ENCODE results near the gene EMC10.

DNA sequence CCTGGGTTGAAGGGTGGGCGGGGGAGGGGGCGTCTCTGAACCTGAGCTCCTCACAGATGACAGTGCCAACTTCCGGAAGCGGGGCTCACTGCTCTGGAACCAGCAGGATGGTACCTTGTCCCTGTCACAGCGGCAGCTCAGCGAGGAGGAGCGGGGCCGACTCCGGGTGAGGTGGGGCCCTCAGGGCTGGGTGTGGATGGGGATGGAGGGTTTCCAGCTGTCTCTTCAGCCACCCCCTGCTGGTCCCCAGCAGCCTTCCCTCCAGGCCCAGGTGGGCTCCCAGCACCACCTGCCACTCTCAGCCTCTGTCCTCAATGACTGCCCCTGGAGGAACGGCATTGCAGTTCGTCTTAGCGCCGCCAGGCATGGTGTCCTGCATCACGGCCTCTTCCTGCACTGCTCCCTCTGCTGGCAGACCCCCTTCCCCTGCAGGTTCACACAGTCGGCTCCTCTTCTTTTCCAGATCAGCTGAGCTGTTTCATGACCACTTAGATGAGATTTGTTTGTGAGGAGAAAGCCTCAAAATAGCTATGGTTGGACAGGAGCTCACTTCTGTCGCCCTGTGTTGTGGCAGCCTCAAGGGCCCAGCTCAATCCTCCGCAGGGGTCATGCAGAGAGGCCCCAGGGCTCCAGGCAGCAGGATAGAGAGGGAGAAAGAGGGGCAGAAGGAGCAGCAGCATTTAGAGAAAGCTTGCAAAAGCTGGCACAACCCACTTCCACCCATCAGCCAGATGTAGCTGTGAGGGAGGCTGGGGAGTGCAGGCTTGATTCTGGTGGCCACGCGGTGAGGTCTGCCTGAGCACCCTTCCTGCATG is 2.8 kb downstream of the EMC10 start:
- TF ChIP-seq CEBPB (IDR thresholded peaks at IDR 0.05; ENCODE audit: low read depth, low read length) (no peak), CHD1 (IDR thresholded peaks at IDR 0.05; ENCODE audit: low read depth, low read length) (no peak), RAD21 (IDR thresholded peaks at IDR 0.05; ENCODE audit: low read length) (0 out of 2 replicates have a peak, but pooled peaks have one; percentile 8)
- TF ChIP-seq, protein P1, sequence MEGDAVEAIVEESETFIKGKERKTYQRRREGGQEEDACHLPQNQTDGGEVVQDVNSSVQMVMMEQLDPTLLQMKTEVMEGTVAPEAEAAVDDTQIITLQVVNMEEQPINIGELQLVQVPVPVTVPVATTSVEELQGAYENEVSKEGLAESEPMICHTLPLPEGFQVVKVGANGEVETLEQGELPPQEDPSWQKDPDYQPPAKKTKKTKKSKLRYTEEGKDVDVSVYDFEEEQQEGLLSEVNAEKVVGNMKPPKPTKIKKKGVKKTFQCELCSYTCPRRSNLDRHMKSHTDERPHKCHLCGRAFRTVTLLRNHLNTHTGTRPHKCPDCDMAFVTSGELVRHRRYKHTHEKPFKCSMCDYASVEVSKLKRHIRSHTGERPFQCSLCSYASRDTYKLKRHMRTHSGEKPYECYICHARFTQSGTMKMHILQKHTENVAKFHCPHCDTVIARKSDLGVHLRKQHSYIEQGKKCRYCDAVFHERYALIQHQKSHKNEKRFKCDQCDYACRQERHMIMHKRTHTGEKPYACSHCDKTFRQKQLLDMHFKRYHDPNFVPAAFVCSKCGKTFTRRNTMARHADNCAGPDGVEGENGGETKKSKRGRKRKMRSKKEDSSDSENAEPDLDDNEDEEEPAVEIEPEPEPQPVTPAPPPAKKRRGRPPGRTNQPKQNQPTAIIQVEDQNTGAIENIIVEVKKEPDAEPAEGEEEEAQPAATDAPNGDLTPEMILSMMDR (conservative IDR thresholded peaks at IDR 0.05; ENCODE audit: low read depth, low read length), result peak; percentile 60
- TF ChIP-seq, protein P2, sequence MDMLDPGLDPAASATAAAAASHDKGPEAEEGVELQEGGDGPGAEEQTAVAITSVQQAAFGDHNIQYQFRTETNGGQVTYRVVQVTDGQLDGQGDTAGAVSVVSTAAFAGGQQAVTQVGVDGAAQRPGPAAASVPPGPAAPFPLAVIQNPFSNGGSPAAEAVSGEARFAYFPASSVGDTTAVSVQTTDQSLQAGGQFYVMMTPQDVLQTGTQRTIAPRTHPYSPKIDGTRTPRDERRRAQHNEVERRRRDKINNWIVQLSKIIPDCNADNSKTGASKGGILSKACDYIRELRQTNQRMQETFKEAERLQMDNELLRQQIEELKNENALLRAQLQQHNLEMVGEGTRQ (IDR thresholded peaks at IDR 0.05; ENCODE audit: low read depth, low read length), result no peak

Measured in IMR-90 (cell line).